BJ (cell line): ENCODE measurements around the gene P2RY2. TPM values are rescaled to one million over a fixed set of nuclear protein-coding genes. Genes with fewer than 3 reads are reported as not detected.

Experiments used
- CTCF ChIA-PET: fragments of 350-600 bp; formaldehyde crosslinking; extraction: SDS; loops from one replicate; lab custom pipeline; 2021; ENCODE audit warnings: antibody characterized with exemption, inconsistent platforms; lab: Yijun Ruan, JAX
- POLR2A ChIA-PET: fragments of 300-600 bp; sonication (Branson Sonifier 250); formaldehyde crosslinking; extraction: SDS; loops from one replicate; lab custom pipeline; 2021; ENCODE audit warnings: antibody characterized with exemption; lab: Charles Lee
- DNase-seq: peaks from one replicate; pipeline ENCODE4 v3.0.0-alpha.2; 2011; ENCODE audit warnings: low read depth
- H3K27me3 ChIP-seq: 2 replicates; pipeline ENCODE4 v1.6.0; 2011; ENCODE audit warnings: low read length; ENCODE audit not compliant: control insufficient read depth, insufficient read depth
- H3K36me3 ChIP-seq: 2 replicates; pipeline ENCODE4 v1.5.1; 2011; ENCODE audit warnings: low read length; ENCODE audit not compliant: control insufficient read depth, insufficient read depth
- H3K4me3 ChIP-seq: 2 replicates; pipeline ENCODE4 v1.5.1; 2011; ENCODE audit warnings: low read depth, mild to moderate bottlenecking, control low read depth, low read length
- CTCF ChIP-seq: IDR thresholded peaks from 2 replicates; pipeline ENCODE4 v1.5.1; 2011; ENCODE audit warnings: low read depth, mild to moderate bottlenecking, control low read depth, inconsistent platforms, low read length, moderate library complexity; ENCODE audit not compliant: insufficient read depth
- polyA plus RNA-seq: library from polyadenylated mRNA; depleted of rRNA; stranded (reverse); fragments of >200 nt; gene quantifications from 2 replicates; pipeline ENCODE4 v1.2.3, GENCODE V29; 2011

The P2RY2 gene
- polyA plus RNA-seq, 1 experiment = 0.15 TPM

- ChIA-PET CTCF (interaction anchor here (0.7 to 2.2 kb wide), 4 partner anchors 28 to 1200 kb away, joined by 3 to 6 read pairs (median 3); no protein-coding TSS in a partner anchor), POLR2A (no interaction called here)
- no peak for TF ChIP-seq CTCF
- H3K36me3 ChIP-seq = no peaks in the 10 kb centered on the region
- H3K27me3 ChIP-seq = no peaks in the 10 kb centered on the region
- DNase-seq = no peak
- H3K4me3 ChIP-seq = no peak overlapping the region
These were observed 7.0 kb upstream of the P2RY2 start for GRCh38 chr11:73210916-73211667.

- Histone ChIP-seq H3K27me3 (peaks cover under 1% of the 10 kb centered on the region), H3K36me3 (no peaks in the 10 kb centered on the region), H3K4me3 (no peak overlapping the region)
- DNase-seq = no peak
- ChIA-PET POLR2A (no interaction called here), CTCF (interaction anchor here (0.7 to 2.2 kb wide), 12 partner anchors 10 to 73 kb away, joined by 3 to 9 read pairs (median 3); no protein-coding TSS in a partner anchor)
- TF ChIP-seq CTCF = no peak
These were observed 4.6 kb upstream of the P2RY2 start for GRCh38 chr11:73213196-73214143.

GRCh38 chr11:73215191-73216134 lies 2.6 kb upstream of the P2RY2 start:
- CTCF ChIA-PET = interaction anchor here (1.6 kb wide), 1 partner anchor 38 kb away, joined by 4 read pairs; no protein-coding TSS in a partner anchor
- POLR2A ChIA-PET = no interaction called here
- TF ChIP-seq CTCF = no peak

GRCh38 chr11:73216465-73216864 lies 1.6 kb upstream of the P2RY2 start:
- Histone ChIP-seq H3K4me3 (no peak overlapping the region), H3K27me3 (peaks cover 21% of the 10 kb centered on the region), H3K36me3 (no peaks in the 10 kb centered on the region)
- DNase-seq = no peak
- TF ChIP-seq CTCF = no peak
- CTCF ChIA-PET = interaction anchor here (2.0 kb wide), 1 partner anchor 20 kb away, joined by 7 read pairs; no protein-coding TSS in a partner anchor
- POLR2A ChIA-PET = no interaction called here

More at GRCh38 chr11:73215191-73216134, 2.6 kb upstream of the P2RY2 start:
- Histone ChIP-seq H3K36me3 (no peaks in the 10 kb centered on the region), H3K27me3 (peaks cover 19% of the 10 kb centered on the region), H3K4me3 (no peak overlapping the region)
- DNase-seq = no peak
